ENCODE results near the gene SPTBN1. TPM values are rescaled to one million over a fixed set of nuclear protein-coding genes. Genes with fewer than 3 reads are reported as not detected.

SPTBN1 gene
- total RNA-seq, 2 experiments from 2014 or later: 132 to 183 TPM

DNA sequence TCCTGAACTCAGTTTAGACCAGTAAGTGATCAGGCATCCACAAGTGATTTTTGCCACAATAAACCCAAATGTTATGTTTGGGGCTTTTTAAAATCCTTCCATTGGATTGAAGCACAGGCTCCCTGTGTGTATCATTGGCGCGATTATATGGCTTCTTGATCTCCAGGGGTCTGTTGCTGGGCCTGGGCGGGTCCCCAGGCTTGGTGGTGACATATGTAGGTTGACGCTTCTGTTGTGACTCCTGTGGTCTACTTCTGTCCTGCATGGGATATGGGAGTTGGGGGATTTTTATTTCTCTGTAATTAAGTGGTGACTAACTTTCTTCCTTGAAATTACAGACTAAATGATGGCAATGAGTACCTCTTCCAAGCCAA is 211.1 kb downstream of the SPTBN1 start:
- ChIA-PET CTCF (ENCODE audit: unreplicated experiment) (interaction anchor here (1.0 to 2.3 kb wide), 3 partner anchors 9 to 25 kb away, joined by 3 to 11 read pairs (median 9); no protein-coding TSS in a partner anchor), POLR2A (interaction anchor here (0.6 to 1.3 kb wide), 3 partner anchors 9 to 31 kb away, joined by 3 to 4 read pairs (median 4); no protein-coding TSS in a partner anchor)
- intact Hi-C loops (cut with micrococcal nuclease; ENCODE audit: unreplicated experiment): loop anchor here (5.0 to 10.0 kb wide), 2 partner anchors 170 to 308 kb away; no protein-coding TSS in a partner anchor
- no peaks in the 10 kb centered on the region for H3K79me2 ChIP-seq (ENCODE audit: insufficient read depth, low read depth, low read length)
- no peaks in the 10 kb centered on the region for H4K20me1 ChIP-seq (ENCODE audit: insufficient read depth, low read length)
- no peaks in the 10 kb centered on the region for H3K9me3 ChIP-seq (ENCODE audit: low read length)
- H3K27ac ChIP-seq (ENCODE audit: low read depth, low read length, poor library complexity, severe bottlenecking): no peak overlapping the region
- H3K4me3 ChIP-seq (ENCODE audit: low read depth, low read length, poor library complexity, severe bottlenecking): no peak overlapping the region
- BruUV-seq (replicated peaks): no TSS peak
- peaks cover 2% of the 10 kb centered on the region for H3K4me1 ChIP-seq (ENCODE audit: insufficient read depth, low read length, poor library complexity, severe bottlenecking)
- H3K36me3 ChIP-seq (ENCODE audit: insufficient read depth, low read length): peaks cover 89% of the 10 kb centered on the region
- H3K9me2 ChIP-seq (ENCODE audit: insufficient read depth, low read length): no peaks in the 10 kb centered on the region
- no peak overlapping the region for H3K4me2 ChIP-seq (ENCODE audit: low read length)
- TF ChIP-seq, protein P1, sequence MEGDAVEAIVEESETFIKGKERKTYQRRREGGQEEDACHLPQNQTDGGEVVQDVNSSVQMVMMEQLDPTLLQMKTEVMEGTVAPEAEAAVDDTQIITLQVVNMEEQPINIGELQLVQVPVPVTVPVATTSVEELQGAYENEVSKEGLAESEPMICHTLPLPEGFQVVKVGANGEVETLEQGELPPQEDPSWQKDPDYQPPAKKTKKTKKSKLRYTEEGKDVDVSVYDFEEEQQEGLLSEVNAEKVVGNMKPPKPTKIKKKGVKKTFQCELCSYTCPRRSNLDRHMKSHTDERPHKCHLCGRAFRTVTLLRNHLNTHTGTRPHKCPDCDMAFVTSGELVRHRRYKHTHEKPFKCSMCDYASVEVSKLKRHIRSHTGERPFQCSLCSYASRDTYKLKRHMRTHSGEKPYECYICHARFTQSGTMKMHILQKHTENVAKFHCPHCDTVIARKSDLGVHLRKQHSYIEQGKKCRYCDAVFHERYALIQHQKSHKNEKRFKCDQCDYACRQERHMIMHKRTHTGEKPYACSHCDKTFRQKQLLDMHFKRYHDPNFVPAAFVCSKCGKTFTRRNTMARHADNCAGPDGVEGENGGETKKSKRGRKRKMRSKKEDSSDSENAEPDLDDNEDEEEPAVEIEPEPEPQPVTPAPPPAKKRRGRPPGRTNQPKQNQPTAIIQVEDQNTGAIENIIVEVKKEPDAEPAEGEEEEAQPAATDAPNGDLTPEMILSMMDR (conservative IDR thresholded peaks at IDR 0.05; ENCODE audit: low read length): no peak
- no peak for TF ChIP-seq EZH2phosphoT487 (IDR thresholded peaks at IDR 0.05; ENCODE audit: borderline replicate concordance, low read depth, low read length)
- H2AFZ ChIP-seq (ENCODE audit: low read length): no peak overlapping the region
- DNase-seq (ENCODE audit: low spot score): no peak

DNA sequence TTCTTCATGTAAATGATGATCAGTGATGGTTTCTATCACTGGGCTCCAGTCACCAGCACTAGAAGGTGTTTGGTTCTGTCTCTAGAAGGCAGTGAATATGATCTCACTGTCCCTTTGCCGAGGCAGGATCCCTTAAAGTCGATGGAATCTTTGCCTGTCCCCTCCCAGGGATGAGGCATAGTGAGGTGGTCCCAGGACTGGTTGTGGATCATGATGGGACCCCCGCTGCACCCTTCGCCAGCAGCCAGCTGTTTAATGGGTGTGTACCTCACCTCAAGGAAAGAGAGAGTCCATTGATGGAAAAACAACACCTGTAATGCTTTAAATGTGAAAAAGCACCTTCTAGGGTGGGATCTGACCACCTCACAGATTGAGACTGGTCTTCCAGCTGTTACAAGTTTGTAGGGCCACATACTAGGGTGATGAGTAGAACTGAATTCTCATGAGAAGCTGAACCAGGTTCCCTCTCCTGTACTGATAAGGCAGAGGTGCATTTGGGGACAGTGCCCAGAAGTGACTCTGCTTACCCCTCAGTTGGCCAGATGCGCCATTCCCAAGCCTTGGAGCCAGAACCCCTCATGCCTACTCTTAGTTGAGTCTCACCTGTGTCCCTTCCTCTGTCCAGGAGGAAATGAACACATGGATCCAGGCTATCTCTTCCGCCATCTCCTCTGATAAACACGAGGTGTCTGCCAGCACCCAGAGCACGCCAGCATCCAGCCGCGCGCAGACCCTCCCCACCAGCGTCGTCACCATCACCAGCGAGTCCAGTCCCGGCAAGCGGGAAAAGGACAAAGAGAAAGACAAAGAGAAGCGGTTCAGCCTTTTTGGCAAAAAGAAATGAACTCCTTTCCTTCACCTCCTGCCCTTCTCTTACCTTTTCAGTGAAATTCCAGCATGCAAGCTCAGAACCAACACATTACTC is 211.9 kb downstream of the SPTBN1 start:
- TF ChIP-seq EZH2phosphoT487 (IDR thresholded peaks at IDR 0.05; ENCODE audit: borderline replicate concordance, low read depth, low read length): no peak
- TF ChIP-seq, protein P1 (conservative IDR thresholded peaks at IDR 0.05; ENCODE audit: low read length): no peak
- H3K36me3 ChIP-seq (ENCODE audit: insufficient read depth, low read length): peaks cover 82% of the 10 kb centered on the region
- POLR2A ChIA-PET: interaction anchor here (0.6 kb wide), 1 partner anchor 63 kb away, joined by 10 read pairs; no protein-coding TSS in a partner anchor

More for the DNA sequence above, 211.9 kb downstream of the SPTBN1 start:
- CTCF ChIA-PET (ENCODE audit: unreplicated experiment): no interaction called here
- Histone ChIP-seq H3K4me3 (ENCODE audit: low read depth, low read length, poor library complexity, severe bottlenecking) (no peak overlapping the region), H3K4me1 (ENCODE audit: insufficient read depth, low read length, poor library complexity, severe bottlenecking) (peaks cover 10% of the 10 kb centered on the region), H4K20me1 (ENCODE audit: insufficient read depth, low read length) (no peaks in the 10 kb centered on the region), H2AFZ (ENCODE audit: low read length) (no peak overlapping the region), H3K9me2 (ENCODE audit: insufficient read depth, low read length) (no peaks in the 10 kb centered on the region), H3K79me2 (ENCODE audit: insufficient read depth, low read depth, low read length) (no peaks in the 10 kb centered on the region), H3K9me3 (ENCODE audit: low read length) (no peaks in the 10 kb centered on the region), H3K27ac (ENCODE audit: low read depth, low read length, poor library complexity, severe bottlenecking) (no peak overlapping the region), H3K4me2 (ENCODE audit: low read length) (no peak overlapping the region)
- DNase-seq (ENCODE audit: low spot score): no peak
- no TSS peak for BruUV-seq (replicated peaks)
- intact Hi-C loops (cut with micrococcal nuclease; ENCODE audit: unreplicated experiment): loop anchor here (5.0 to 10.0 kb wide), 2 partner anchors 169 to 307 kb away; no protein-coding TSS in a partner anchor

All from OCI-LY7 (cell line).